Esophagus squamous epithelium (tissue), 5 donors: ENCODE results near the gene DKC1. TPM values are rescaled to one million over a fixed set of nuclear protein-coding genes. Genes with fewer than 3 reads are reported as not detected.

ENCODE experiments used
- DNase-seq: peaks from one replicate; lab custom pipeline; 2025; lab: John Stamatoyannopoulos, UW
- H3K27ac ChIP-seq, 4 donors: fragments of 200-600 bp; sonication (generic); one replicate each; pipeline ENCODE4 v1.5.1; 2016 to 2019; ENCODE audit warnings: mild to moderate bottlenecking in 1 of 4
- H3K27me3 ChIP-seq, 4 donors: fragments of 200-600 bp; sonication (generic); 1 replicate in 3 of 4; 2 replicates in 1 of 4; pipeline versions ENCODE4 v1.5.1 to v1.6.0; 2017 to 2021; ENCODE audit warnings: antibody characterized with exemption in 1 of 4
- H3K36me3 ChIP-seq, 3 donors: fragments of 200-600 bp; sonication (generic); one replicate each; pipeline ENCODE4 v1.5.1; 2016 to 2019
- H3K4me1 ChIP-seq, 3 donors: fragments of 200-600 bp; sonication (generic); one replicate each; pipeline ENCODE4 v1.5.1; 2017 to 2019
- H3K4me3 ChIP-seq, 4 donors: fragments of 200-600 bp; sonication (generic); 1 replicate in 3 of 4; 2 replicates in 1 of 4; pipeline ENCODE4 v1.5.1; 2016 to 2019; ENCODE audit warnings: mild to moderate bottlenecking in 2 of 4, moderate library complexity in 1 of 4
- H3K9me3 ChIP-seq, 3 donors: fragments of 200-600 bp; sonication (generic); one replicate each; pipeline ENCODE4 v1.5.1; 2016 to 2019
- CTCF ChIP-seq, 6 experiments: fragments of 450-650 bp in 4 of 6; fragments of 200-600 bp in 2 of 6; sonication (generic) in 2 of 6; IDR thresholded peaks; one replicate each; pipeline ENCODE4 v1.5.1; 2016 to 2019; ENCODE audit warnings: antibody characterized with exemption in 6 of 6, mild to moderate bottlenecking in 4 of 6, moderate library complexity in 4 of 6
- POLR2A ChIP-seq, 4 donors: fragments of 450-650 bp; IDR thresholded peaks; one replicate each; pipeline ENCODE4 v1.6.1; 2017; ENCODE audit warnings: antibody characterized with exemption in 4 of 4, mild to moderate bottlenecking in 4 of 4, moderate library complexity in 3 of 4
- whole genome bisulfite sequencing, 2 donors: methylation state at CpG; one replicate each; pipeline ENCODE4 v1.1.5; 2018; 5-methylcytosine and 5-hydroxymethylcytosine counted together
- intact Hi-C: fragments of 100-400 bp; cut with DNase I; formaldehyde crosslinking; loops from one replicate; pipeline ENCODE4 v1.15.0; 2022
- total RNA-seq, 4 donors: library from RNA; depleted of rRNA; stranded (reverse); fragments of >200 nt; gene quantifications; one replicate each; pipeline ENCODE4 v1.1.0, GENCODE V29; 2016
- donor health status: DM: yes; HTN: yes; CAD: no.

DKC1 gene
- total RNA-seq, 4 donors from 2014 or later, result 41.5 to 86.2 (median 49.5) TPM

DNA sequence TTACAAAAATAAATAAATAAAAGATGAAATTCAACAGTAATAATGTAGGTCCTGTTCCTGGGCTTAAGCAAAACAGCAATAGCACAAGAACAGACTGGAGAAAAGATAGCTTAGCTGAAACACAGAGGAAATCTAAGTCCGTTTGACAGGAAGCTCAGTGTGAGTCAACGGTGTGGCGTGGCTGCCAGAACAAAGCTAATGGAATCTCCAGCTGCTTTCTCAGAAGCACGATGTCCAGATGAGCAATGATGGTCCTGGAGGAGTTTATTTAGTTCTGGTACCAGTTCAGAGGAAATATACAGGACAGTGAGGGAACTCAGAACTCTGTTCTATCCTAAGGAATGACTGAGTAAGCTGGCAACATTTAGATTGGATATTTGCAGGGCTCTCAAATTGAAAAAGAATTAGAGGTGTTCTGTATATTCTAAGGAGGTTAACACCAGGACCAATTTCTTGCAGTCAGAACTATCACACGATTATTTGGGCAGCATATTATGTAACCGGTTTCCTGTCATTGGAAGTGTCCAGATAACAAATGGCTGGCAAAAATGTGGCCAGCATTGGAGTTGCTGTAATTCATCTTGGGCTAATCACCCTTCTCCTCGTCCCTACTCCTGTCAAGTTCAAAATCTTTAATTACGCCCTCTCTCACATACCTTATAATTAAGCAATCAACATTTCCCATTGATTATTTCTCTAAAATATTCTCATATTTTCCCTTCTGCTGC, 24.5 kb upstream of the DKC1 start:
- Histone ChIP-seq H3K36me3 (no peaks in the 10 kb centered on the region), H3K9me3 (no peaks in the 10 kb centered on the region), H3K27me3 (no peaks in the 10 kb centered on the region), H3K27ac (peak overlapping the region in 3 of 4 donors; percentile 66 to 84 (median 76)), H3K4me3 (no peak overlapping the region), H3K4me1 (peaks cover 0 to 56% (median 23%) of the 10 kb centered on the region in 3 donors)
- 15 to 34% methylated on average over 8 of the region's 8 CpGs for whole genome bisulfite sequencing, 2 donors
- TF ChIP-seq CTCF (IDR thresholded peaks at IDR 0.05) (no peak), POLR2A (IDR thresholded peaks at IDR 0.05) (no peak)
- DNase-seq, result no peak
- intact Hi-C loops, result no loop called here

DNA sequence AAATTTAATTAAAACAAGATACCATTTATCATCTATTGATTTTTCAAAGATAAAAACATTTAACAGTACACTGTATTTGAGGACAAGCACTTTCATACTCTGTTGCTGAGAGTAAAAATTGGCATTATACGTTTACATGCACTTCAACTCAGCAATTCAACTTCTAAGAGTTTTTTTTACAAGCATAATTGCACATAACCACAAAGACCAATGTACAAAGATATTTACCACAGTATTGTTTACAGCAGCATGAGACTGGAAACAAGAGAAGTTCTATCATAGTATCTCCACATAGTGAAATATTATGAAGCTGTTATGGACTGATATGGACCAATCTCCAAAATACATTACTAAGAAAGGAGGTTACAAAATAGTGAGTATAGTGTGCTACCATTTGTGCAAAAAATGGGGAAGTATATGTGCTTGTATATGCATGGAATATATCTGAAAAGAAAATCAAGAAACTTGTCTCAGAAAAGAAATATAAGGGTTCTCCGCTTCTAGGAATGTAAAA, 22.7 kb upstream of the DKC1 start:
- intact Hi-C loops, result no loop called here
- no peaks in the 10 kb centered on the region for H3K36me3 ChIP-seq
- no peaks in the 10 kb centered on the region for H3K27me3 ChIP-seq
- TF ChIP-seq CTCF (IDR thresholded peaks at IDR 0.05) (no peak), POLR2A (IDR thresholded peaks at IDR 0.05) (no peak)
- H3K4me1 ChIP-seq, result peaks cover 0 to 37% (median 21%) of the 10 kb centered on the region in 3 donors
- no peak overlapping the region for H3K27ac ChIP-seq
- DNase-seq, result no peak
- no peaks in the 10 kb centered on the region for H3K9me3 ChIP-seq
- 65 to 74% methylated on average over 2 of the region's 2 CpGs for WGBS, 2 donors
- no peak overlapping the region for H3K4me3 ChIP-seq

GRCh38 chrX:154742613-154743012, 20.1 kb upstream of the DKC1 start:
- Histone ChIP-seq H3K27ac (no peak overlapping the region), H3K36me3 (no peaks in the 10 kb centered on the region), H3K9me3 (no peaks in the 10 kb centered on the region), H3K4me1 (peaks cover 0 to 11% (median 7%) of the 10 kb centered on the region in 3 donors), H3K27me3 (no peaks in the 10 kb centered on the region), H3K4me3 (no peak overlapping the region)
- DNase-seq, result no peak
- no peak for TF ChIP-seq POLR2A (IDR thresholded peaks at IDR 0.05)
- TF ChIP-seq CTCF (IDR thresholded peaks at IDR 0.05), result no peak
- intact Hi-C loops, result no loop called here

- WGBS, 2 donors, result 19 to 27% methylated on average over 11 of the region's 11 CpGs
- H3K4me1 ChIP-seq, result peaks cover 0 to 13% (median 6%) of the 10 kb centered on the region in 3 donors
- H3K27me3 ChIP-seq, result peaks cover 0 to 28% (median 0%) of the 10 kb centered on the region in 4 donors
- intact Hi-C loops, result no loop called here
- no peaks in the 10 kb centered on the region for H3K36me3 ChIP-seq
- peak overlapping the region in 2 of 4 donors; percentile 3 to 46 for H3K27ac ChIP-seq
- peak overlapping the region in 1 of 4 donors; percentile 32 for H3K4me3 ChIP-seq
- TF ChIP-seq POLR2A (IDR thresholded peaks at IDR 0.05) (no peak), CTCF (IDR thresholded peaks at IDR 0.05) (peak; percentile 62 to 76 (median 72))
- DNase-seq, result no peak
- no peaks in the 10 kb centered on the region for H3K9me3 ChIP-seq
Observed at GRCh38 chrX:154748712-154749339, 13.8 kb upstream of the DKC1 start.

DNA sequence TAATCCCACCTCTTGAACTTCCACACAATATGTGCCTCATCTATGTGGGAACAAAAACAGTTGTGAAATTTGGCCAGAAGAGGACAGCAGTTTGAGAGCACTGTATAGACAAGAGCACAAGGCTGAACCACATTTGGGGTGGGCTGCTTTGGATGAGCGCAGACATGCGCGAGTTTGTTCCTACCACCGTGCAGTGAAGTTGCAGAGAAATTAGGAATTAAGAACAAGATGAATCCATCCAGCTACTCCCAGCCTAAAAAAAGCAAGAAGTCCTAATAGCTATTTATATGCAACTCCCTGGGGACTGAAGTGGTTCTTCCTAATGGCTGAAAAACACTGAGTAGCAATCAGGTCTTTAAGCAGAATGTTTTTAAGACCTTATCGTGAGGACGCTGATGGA, 12.8 kb upstream of the DKC1 start:
- peaks cover 0 to 13% (median 6%) of the 10 kb centered on the region in 3 donors for H3K4me1 ChIP-seq
- intact Hi-C loops, result no loop called here
- WGBS, 2 donors, result 27 to 46% methylated on average over 5 to 6 of the region's 6 CpGs
- no peaks in the 10 kb centered on the region for H3K36me3 ChIP-seq
- H3K27me3 ChIP-seq, result peaks cover 0 to 28% (median 0%) of the 10 kb centered on the region in 4 donors
- H3K4me3 ChIP-seq, result peak overlapping the region in 3 of 4 donors; percentile 42 to 71 (median 51)
- no peak for TF ChIP-seq POLR2A (IDR thresholded peaks at IDR 0.05)
- no peak for TF ChIP-seq CTCF (IDR thresholded peaks at IDR 0.05)
- peak overlapping the region; percentile 66 to 86 (median 74) for H3K27ac ChIP-seq
- no peaks in the 10 kb centered on the region for H3K9me3 ChIP-seq
- DNase-seq, result no peak
